ENCODE results near the gene KDM5C. TPM values are rescaled to one million over a fixed set of nuclear protein-coding genes. Genes with fewer than 3 reads are reported as not detected.

Gene KDM5C
- total and polyA plus RNA-seq, 2 donors (not counting 1 experiment from before 2014, with no cell fraction given): 30.5 to 83.6 TPM

DNA sequence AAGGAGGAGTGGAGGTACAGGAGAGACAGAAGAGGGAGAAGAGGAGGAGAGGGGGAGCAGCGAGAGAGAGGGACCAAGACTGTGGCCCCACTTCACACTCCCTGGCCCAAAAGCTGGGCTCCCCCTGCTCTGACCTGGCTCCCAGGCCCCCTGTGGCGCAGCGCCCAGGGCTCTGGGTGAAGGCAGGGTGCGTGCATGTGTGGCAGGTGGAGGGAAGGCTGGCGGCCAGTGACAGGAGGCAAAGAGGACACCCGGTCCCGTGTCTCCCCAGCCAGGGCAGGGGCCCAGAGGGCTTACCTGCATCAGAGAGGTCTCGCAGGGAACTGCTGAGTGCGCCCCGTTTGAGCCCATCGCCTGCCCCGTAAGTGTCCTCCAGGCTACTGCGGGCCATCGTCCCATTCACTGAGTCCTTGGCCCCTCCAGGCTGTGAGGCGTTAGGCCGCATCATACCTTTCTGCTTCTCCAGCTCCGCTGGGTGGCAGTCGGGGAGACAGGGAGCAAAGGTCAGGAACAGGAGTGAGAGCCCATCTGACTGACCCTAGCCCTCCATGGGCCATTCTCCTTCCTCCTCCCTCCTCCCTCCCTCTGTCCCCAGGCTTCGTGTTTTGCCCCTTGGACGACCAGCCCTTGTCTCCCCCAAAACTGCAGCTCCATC is 11.1 kb upstream of the KDM5C start:
- Histone ChIP-seq H3K4me1 (ENCODE audit: control insufficient read depth, extremely low read depth, insufficient read depth, low read length) (no peaks in the 10 kb centered on the region), H3K4me3 (replicated peaks in 1 of 4; ENCODE audit: control extremely low read depth in 1 of 4, insufficient read depth in 1 of 4, low read depth in 3 of 4, low read length in 4 of 4) (no peak overlapping the region), H3K9ac (ENCODE audit: insufficient read depth, low read length) (no peak overlapping the region), H3K27me3 (ENCODE audit: control insufficient read depth, insufficient read depth, low read length) (no peaks in the 10 kb centered on the region), H2AFZ (ENCODE audit: low read length) (no peak overlapping the region), H3K36me3 (ENCODE audit: control insufficient read depth, insufficient read depth, low read length) (peaks cover 3% of the 10 kb centered on the region), H3K27ac (ENCODE audit: insufficient read depth, low read length) (no peak overlapping the region), H4K20me1 (ENCODE audit: control insufficient read depth, extremely low read depth, insufficient read depth, low read length) (no peaks in the 10 kb centered on the region), H3K79me2 (ENCODE audit: control insufficient read depth, insufficient read depth, low read length) (no peaks in the 10 kb centered on the region), H3K9me3 (ENCODE audit: control insufficient read depth, insufficient read depth, low read depth, low read length) (no peaks in the 10 kb centered on the region), H3K4me2 (ENCODE audit: extremely low read depth, insufficient read depth, low read length) (no peak overlapping the region)
- DNase-seq (ENCODE audit: low read depth in 2 of 2): no peak
- no peak for TF ChIP-seq CTCF (conservative IDR thresholded peaks at IDR 0.05 in 1 of 2, IDR thresholded peaks at IDR 0.05 in 1 of 2; ENCODE audit: low read depth in 1 of 2, low read length in 2 of 2)
- no peak for TF ChIP-seq EZH2 (IDR thresholded peaks at IDR 0.05; ENCODE audit: low read length, missing control alignments)

DNA sequence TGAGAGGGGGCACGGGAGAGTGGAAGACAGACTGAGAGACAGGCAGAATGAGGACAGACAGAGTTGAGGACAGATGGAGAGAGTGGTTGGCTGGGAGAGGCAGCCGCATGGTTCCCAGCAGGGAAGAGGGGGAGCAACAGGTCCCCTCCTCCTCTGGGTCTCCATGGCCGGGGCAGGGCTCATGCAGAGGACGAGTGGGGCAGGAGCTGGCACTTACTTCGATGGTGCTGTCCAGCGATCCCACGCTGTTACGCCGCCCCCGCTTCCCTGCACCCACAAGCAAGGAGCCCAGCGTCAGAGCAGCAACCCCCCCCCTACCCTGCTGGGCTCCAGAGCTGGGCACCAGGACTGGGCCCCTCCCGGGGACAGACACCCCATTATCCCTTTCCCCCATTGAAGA is 10.6 kb upstream of the KDM5C start:
- no peaks in the 10 kb centered on the region for H3K4me1 ChIP-seq (ENCODE audit: control insufficient read depth, extremely low read depth, insufficient read depth, low read length)
- H3K27ac ChIP-seq (ENCODE audit: insufficient read depth, low read length): no peak overlapping the region
- no peak overlapping the region for H3K4me2 ChIP-seq (ENCODE audit: extremely low read depth, insufficient read depth, low read length)
- no peaks in the 10 kb centered on the region for H4K20me1 ChIP-seq (ENCODE audit: control insufficient read depth, extremely low read depth, insufficient read depth, low read length)
- no peak overlapping the region for H2AFZ ChIP-seq (ENCODE audit: low read length)
- H3K27me3 ChIP-seq (ENCODE audit: control insufficient read depth, insufficient read depth, low read length): no peaks in the 10 kb centered on the region
- H3K79me2 ChIP-seq (ENCODE audit: control insufficient read depth, insufficient read depth, low read length): no peaks in the 10 kb centered on the region
- H3K36me3 ChIP-seq (ENCODE audit: control insufficient read depth, insufficient read depth, low read length): peaks cover 3% of the 10 kb centered on the region
- DNase-seq (ENCODE audit: low read depth in 2 of 2): no peak
- no peak overlapping the region for H3K9ac ChIP-seq (ENCODE audit: insufficient read depth, low read length)
- TF ChIP-seq CTCF (conservative IDR thresholded peaks at IDR 0.05 in 1 of 2, IDR thresholded peaks at IDR 0.05 in 1 of 2; ENCODE audit: low read depth in 1 of 2, low read length in 2 of 2) (no peak), EZH2 (IDR thresholded peaks at IDR 0.05; ENCODE audit: low read length, missing control alignments) (no peak)
- no peak overlapping the region for H3K4me3 ChIP-seq (replicated peaks in 1 of 4; ENCODE audit: control extremely low read depth in 1 of 4, insufficient read depth in 1 of 4, low read depth in 3 of 4, low read length in 4 of 4)
- no peaks in the 10 kb centered on the region for H3K9me3 ChIP-seq (ENCODE audit: control insufficient read depth, insufficient read depth, low read depth, low read length)

GRCh38 chrX:53234484-53234883 is 9.5 kb upstream of the KDM5C start:
- Histone ChIP-seq H3K9ac (ENCODE audit: insufficient read depth, low read length) (no peak overlapping the region), H3K4me3 (replicated peaks in 1 of 4; ENCODE audit: control extremely low read depth in 1 of 4, insufficient read depth in 1 of 4, low read depth in 3 of 4, low read length in 4 of 4) (no peak overlapping the region), H3K27me3 (ENCODE audit: control insufficient read depth, insufficient read depth, low read length) (no peaks in the 10 kb centered on the region), H3K79me2 (ENCODE audit: control insufficient read depth, insufficient read depth, low read length) (no peaks in the 10 kb centered on the region), H3K4me1 (ENCODE audit: control insufficient read depth, extremely low read depth, insufficient read depth, low read length) (no peaks in the 10 kb centered on the region), H3K4me2 (ENCODE audit: extremely low read depth, insufficient read depth, low read length) (no peak overlapping the region), H4K20me1 (ENCODE audit: control insufficient read depth, extremely low read depth, insufficient read depth, low read length) (no peaks in the 10 kb centered on the region), H3K9me3 (ENCODE audit: control insufficient read depth, insufficient read depth, low read depth, low read length) (no peaks in the 10 kb centered on the region), H2AFZ (ENCODE audit: low read length) (no peak overlapping the region), H3K36me3 (ENCODE audit: control insufficient read depth, insufficient read depth, low read length) (no peaks in the 10 kb centered on the region), H3K27ac (ENCODE audit: insufficient read depth, low read length) (no peak overlapping the region)
- DNase-seq (ENCODE audit: low read depth in 2 of 2): no peak
- TF ChIP-seq CTCF (conservative IDR thresholded peaks at IDR 0.05 in 1 of 2, IDR thresholded peaks at IDR 0.05 in 1 of 2; ENCODE audit: low read depth in 1 of 2, low read length in 2 of 2) (no peak), EZH2 (IDR thresholded peaks at IDR 0.05; ENCODE audit: low read length, missing control alignments) (no peak)

All from fibroblast of lung (primary cell).